ENCODE data around the gene SPSB1. TPM values are rescaled to one million over a fixed set of nuclear protein-coding genes. Genes with fewer than 3 reads are reported as not detected.

The SPSB1 gene
- total RNA-seq, 1 donor from 2014 or later: 15.1 TPM

- no peak for DNase-seq (ENCODE audit: low spot score)
Observed at GRCh38 chr1:9388335-9389180, 95.9 kb downstream of the SPSB1 start.

GRCh38 chr1:9389968-9390367 is 97.3 kb downstream of the SPSB1 start:
- DNase-seq (ENCODE audit: low spot score): no peak

GRCh38 chr1:9391620-9392019 is 98.9 kb downstream of the SPSB1 start:
- DNase-seq (ENCODE audit: low spot score): no peak

GRCh38 chr1:9394010-9394409 is 101.3 kb downstream of the SPSB1 start:
- DNase-seq (ENCODE audit: low spot score): no peak

GRCh38 chr1:9395018-9395417 is 102.3 kb downstream of the SPSB1 start:
- DNase-seq (ENCODE audit: low spot score): no peak

GRCh38 chr1:9397047-9397446 is 104.4 kb downstream of the SPSB1 start:
- DNase-seq (ENCODE audit: low spot score): no peak

GRCh38 chr1:9397997-9398526 is 105.4 kb downstream of the SPSB1 start:
- DNase-seq (ENCODE audit: low spot score): no peak

- DNase-seq (ENCODE audit: low spot score): no peak
Observed at GRCh38 chr1:9399510-9400424, 107.1 kb downstream of the SPSB1 start.

- no peak for DNase-seq (ENCODE audit: low spot score)
Observed at GRCh38 chr1:9400425-9401079, 107.9 kb downstream of the SPSB1 start.

- DNase-seq (ENCODE audit: low spot score): no peak
Observed at GRCh38 chr1:9401080-9401453, 108.4 kb downstream of the SPSB1 start.

- no peak for DNase-seq (ENCODE audit: low spot score)
Observed at GRCh38 chr1:9402256-9402616, 109.5 kb downstream of the SPSB1 start.

GRCh38 chr1:9402717-9403225 is 110.1 kb downstream of the SPSB1 start:
- DNase-seq (ENCODE audit: low spot score): no peak

GRCh38 chr1:9404117-9404914 is 111.6 kb downstream of the SPSB1 start:
- DNase-seq (ENCODE audit: low spot score): no peak

- DNase-seq (ENCODE audit: low spot score): no peak
Observed at GRCh38 chr1:9406111-9406510, 113.4 kb downstream of the SPSB1 start.

- DNase-seq (ENCODE audit: low spot score): no peak
Observed at GRCh38 chr1:9410737-9411297, 118.1 kb downstream of the SPSB1 start.

GRCh38 chr1:9413071-9413876 is 120.6 kb downstream of the SPSB1 start:
- peak; percentile 87 for DNase-seq (ENCODE audit: low spot score)

- DNase-seq (ENCODE audit: low spot score): no peak
Observed at GRCh38 chr1:9413877-9414213, 121.2 kb downstream of the SPSB1 start.

- DNase-seq (ENCODE audit: low spot score): no peak
Observed at GRCh38 chr1:9416506-9416905, 123.8 kb downstream of the SPSB1 start.

- DNase-seq (ENCODE audit: low spot score): no peak
Observed at GRCh38 chr1:9416918-9417500, 124.3 kb downstream of the SPSB1 start.

GRCh38 chr1:9417695-9418094 is 125.0 kb downstream of the SPSB1 start:
- DNase-seq (ENCODE audit: low spot score): no peak
